Stomach (tissue), 4 donors: ENCODE data around the gene ZNF654.

ENCODE experiments used
- POLR2A ChIP-seq, 4 donors: fragments of 450-650 bp; IDR thresholded peaks; one replicate each; pipeline ENCODE4 v1.6.1; 2016; ENCODE audit warnings: antibody characterized with exemption in 4 of 4, control low read depth in 2 of 4, mild to moderate bottlenecking in 1 of 4, moderate library complexity in 1 of 4
- TF ChIP-seq, protein P1 (sequence below), 7 experiments: fragments of 450-650 bp in 4 of 7; fragments of 200-600 bp in 3 of 7; sonication (generic) in 3 of 7; IDR thresholded peaks; one replicate each; pipeline ENCODE4 v1.5.1; 2016 to 2019; ENCODE audit warnings: antibody characterized with exemption in 7 of 7, control low read depth in 2 of 7, mild to moderate bottlenecking in 1 of 7

DNA sequence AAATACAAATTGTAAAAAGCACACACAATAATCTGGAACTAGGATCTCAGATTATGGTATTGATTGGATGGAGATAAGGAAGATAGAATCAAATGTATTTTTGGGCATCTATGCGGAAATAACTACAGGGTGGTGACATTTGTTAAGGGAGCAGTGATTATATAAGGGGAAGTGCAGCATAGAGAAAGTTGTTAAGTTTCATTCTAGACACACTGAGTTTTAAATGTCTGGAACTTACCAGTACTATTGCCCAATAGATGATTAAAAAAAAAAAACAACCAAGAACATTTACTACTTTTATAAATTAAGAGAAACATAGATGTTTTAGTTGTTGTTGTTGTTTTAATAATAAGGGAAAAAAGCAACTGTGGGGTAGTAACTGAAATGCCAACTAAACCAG is 58.6 kb downstream of the ZNF654 start:
- TF ChIP-seq, protein P1, sequence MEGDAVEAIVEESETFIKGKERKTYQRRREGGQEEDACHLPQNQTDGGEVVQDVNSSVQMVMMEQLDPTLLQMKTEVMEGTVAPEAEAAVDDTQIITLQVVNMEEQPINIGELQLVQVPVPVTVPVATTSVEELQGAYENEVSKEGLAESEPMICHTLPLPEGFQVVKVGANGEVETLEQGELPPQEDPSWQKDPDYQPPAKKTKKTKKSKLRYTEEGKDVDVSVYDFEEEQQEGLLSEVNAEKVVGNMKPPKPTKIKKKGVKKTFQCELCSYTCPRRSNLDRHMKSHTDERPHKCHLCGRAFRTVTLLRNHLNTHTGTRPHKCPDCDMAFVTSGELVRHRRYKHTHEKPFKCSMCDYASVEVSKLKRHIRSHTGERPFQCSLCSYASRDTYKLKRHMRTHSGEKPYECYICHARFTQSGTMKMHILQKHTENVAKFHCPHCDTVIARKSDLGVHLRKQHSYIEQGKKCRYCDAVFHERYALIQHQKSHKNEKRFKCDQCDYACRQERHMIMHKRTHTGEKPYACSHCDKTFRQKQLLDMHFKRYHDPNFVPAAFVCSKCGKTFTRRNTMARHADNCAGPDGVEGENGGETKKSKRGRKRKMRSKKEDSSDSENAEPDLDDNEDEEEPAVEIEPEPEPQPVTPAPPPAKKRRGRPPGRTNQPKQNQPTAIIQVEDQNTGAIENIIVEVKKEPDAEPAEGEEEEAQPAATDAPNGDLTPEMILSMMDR (IDR thresholded peaks at IDR 0.05) = no peak
- no peak for TF ChIP-seq POLR2A (IDR thresholded peaks at IDR 0.05)
